HEK293T (cell line): ENCODE data around the gene MPZL3.

Experiments
- ARNT ChIP-seq: fragments of 450-650 bp; IDR thresholded peaks from 2 replicates; pipeline ENCODE4 v1.6.1; 2017; ENCODE audit warnings: mild to moderate bottlenecking
- BHLHE40 ChIP-seq: fragments of 450-650 bp; IDR thresholded peaks from 2 replicates; pipeline ENCODE4 v1.6.1; 2016; ENCODE audit warnings: mild to moderate bottlenecking, moderate library complexity, borderline replicate concordance
- ELF4 ChIP-seq: fragments of 450-650 bp; IDR thresholded peaks from 2 replicates; pipeline ENCODE4 v1.6.1; 2017; ENCODE audit warnings: antibody characterized with exemption
- FOXM1 ChIP-seq: fragments of 450-650 bp; IDR thresholded peaks from 2 replicates; pipeline ENCODE4 v1.6.1; 2017; ENCODE audit warnings: mild to moderate bottlenecking, borderline replicate concordance
- L3MBTL2 ChIP-seq: fragments of 450-650 bp; conservative IDR thresholded peaks from 2 replicates; pipeline ENCODE4 v1.6.1; 2016; ENCODE audit warnings: mild to moderate bottlenecking
- NFRKB ChIP-seq: fragments of 450-650 bp; IDR thresholded peaks from 2 replicates; pipeline ENCODE4 v1.6.1; 2016; ENCODE audit warnings: mild to moderate bottlenecking, moderate library complexity
- SP1 ChIP-seq: fragments of 450-650 bp; IDR thresholded peaks from 2 replicates; pipeline ENCODE4 v1.6.1; 2017
- SUZ12 ChIP-seq: fragments of 450-650 bp; IDR thresholded peaks from 2 replicates; pipeline ENCODE4 v1.6.1; 2016; ENCODE audit warnings: mild to moderate bottlenecking
- ZNF384 ChIP-seq: fragments of 450-650 bp; IDR thresholded peaks from 2 replicates; pipeline ENCODE4 v1.6.1; 2016
- TF ChIP-seq, protein P1 (sequence below): fragments of 450-650 bp; IDR thresholded peaks from 2 replicates; pipeline ENCODE4 v1.6.1; 2016

- TF ChIP-seq ZNF384: no peak
- no peak for TF ChIP-seq BHLHE40
- no peak for TF ChIP-seq NFRKB
- TF ChIP-seq, protein P1, sequence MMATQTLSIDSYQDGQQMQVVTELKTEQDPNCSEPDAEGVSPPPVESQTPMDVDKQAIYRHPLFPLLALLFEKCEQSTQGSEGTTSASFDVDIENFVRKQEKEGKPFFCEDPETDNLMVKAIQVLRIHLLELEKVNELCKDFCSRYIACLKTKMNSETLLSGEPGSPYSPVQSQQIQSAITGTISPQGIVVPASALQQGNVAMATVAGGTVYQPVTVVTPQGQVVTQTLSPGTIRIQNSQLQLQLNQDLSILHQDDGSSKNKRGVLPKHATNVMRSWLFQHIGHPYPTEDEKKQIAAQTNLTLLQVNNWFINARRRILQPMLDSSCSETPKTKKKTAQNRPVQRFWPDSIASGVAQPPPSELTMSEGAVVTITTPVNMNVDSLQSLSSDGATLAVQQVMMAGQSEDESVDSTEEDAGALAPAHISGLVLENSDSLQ: no peak
- TF ChIP-seq SUZ12: no peak
- no peak for TF ChIP-seq FOXM1
- TF ChIP-seq SP1: no peak
- no peak for TF ChIP-seq ARNT
- no peak for TF ChIP-seq L3MBTL2
- TF ChIP-seq ELF4: no peak
Measured at GRCh38 chr11:118232659-118233058, 19.5 kb downstream of the MPZL3 start.
